ENCODE data around the gene ABCA9. TPM values are rescaled to one million over a fixed set of nuclear protein-coding genes. Genes with fewer than 3 reads are reported as not detected.

ABCA9 gene
- total RNA-seq, 1 donor from 2014 or later, result 0.14 TPM

DNA sequence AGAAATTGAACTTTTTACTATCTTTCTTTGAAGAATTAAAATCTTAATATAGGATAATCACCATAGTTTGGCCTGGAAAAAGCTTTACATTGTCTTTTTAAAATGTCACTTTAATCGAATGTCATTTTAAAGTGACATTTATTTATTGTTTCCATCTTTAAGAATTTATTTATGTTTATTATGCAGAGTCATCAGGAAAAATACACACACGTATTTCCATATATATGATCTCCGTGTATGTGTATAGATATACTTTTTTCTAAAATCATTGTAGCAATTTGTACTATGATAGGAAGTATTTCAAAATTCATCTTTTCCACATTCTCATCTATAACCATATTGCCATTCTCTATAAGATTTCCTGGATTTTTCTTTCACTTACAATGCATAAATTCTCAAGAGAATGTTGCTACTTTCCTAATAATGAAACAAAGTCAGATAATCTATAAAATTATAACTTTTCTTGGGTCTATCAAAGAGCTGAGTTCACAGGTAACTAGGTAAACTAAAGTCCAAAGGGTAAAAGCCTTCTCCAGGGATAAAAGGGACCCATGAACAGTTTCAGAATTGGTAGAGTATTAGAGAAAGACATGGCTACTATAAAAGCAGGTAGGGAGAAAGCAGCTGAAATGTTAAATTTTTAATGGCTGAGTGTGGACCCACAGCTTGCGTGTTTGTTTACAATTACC, 117.5 kb downstream of the ABCA9 start:
- Mint-ChIP-seq H3K9me3 (ENCODE audit: low read depth) (no peaks in the 10 kb centered on the region), H3K27ac (no peak overlapping the region), H3K36me3 (ENCODE audit: insufficient read depth) (no peaks in the 10 kb centered on the region), H3K4me3 (ENCODE audit: low read depth) (no peak overlapping the region), H3K27me3 (no peaks in the 10 kb centered on the region), H3K4me1 (ENCODE audit: low read depth) (peaks cover 14% of the 10 kb centered on the region)
- DNase-seq (ENCODE audit: low spot score, unreplicated experiment), result no peak
- TF ChIP-seq, protein P1, sequence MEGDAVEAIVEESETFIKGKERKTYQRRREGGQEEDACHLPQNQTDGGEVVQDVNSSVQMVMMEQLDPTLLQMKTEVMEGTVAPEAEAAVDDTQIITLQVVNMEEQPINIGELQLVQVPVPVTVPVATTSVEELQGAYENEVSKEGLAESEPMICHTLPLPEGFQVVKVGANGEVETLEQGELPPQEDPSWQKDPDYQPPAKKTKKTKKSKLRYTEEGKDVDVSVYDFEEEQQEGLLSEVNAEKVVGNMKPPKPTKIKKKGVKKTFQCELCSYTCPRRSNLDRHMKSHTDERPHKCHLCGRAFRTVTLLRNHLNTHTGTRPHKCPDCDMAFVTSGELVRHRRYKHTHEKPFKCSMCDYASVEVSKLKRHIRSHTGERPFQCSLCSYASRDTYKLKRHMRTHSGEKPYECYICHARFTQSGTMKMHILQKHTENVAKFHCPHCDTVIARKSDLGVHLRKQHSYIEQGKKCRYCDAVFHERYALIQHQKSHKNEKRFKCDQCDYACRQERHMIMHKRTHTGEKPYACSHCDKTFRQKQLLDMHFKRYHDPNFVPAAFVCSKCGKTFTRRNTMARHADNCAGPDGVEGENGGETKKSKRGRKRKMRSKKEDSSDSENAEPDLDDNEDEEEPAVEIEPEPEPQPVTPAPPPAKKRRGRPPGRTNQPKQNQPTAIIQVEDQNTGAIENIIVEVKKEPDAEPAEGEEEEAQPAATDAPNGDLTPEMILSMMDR (IDR thresholded peaks at IDR 0.05; ENCODE audit: unreplicated experiment), result no peak

DNA sequence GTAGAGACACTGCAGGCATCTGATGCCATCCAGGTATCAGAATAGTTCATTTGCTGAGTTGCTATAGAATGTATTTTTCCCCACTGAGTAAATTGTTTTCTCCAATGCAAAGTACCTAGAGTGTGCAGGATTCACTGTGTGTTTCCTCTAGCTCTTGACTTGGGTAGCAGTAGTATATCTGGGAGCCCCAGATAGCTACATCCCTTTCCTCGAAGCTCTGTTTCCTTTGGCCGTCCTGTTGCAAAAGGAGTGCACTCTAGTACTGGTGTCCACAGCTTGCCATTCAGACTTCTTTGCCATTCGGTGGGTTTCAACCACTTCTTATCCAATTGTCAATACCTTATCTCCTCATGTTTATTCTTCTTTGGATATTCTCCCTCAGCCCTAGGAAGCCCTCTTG, 118.3 kb downstream of the ABCA9 start:
- Mint-ChIP-seq H3K9me3 (ENCODE audit: low read depth) (no peaks in the 10 kb centered on the region), H3K4me1 (ENCODE audit: low read depth) (peaks cover 14% of the 10 kb centered on the region), H3K4me3 (ENCODE audit: low read depth) (no peak overlapping the region), H3K27ac (no peak overlapping the region), H3K36me3 (ENCODE audit: insufficient read depth) (no peaks in the 10 kb centered on the region), H3K27me3 (no peaks in the 10 kb centered on the region)
- TF ChIP-seq, protein P1 (IDR thresholded peaks at IDR 0.05; ENCODE audit: unreplicated experiment), result no peak
- DNase-seq (ENCODE audit: low spot score, unreplicated experiment), result no peak

DNA sequence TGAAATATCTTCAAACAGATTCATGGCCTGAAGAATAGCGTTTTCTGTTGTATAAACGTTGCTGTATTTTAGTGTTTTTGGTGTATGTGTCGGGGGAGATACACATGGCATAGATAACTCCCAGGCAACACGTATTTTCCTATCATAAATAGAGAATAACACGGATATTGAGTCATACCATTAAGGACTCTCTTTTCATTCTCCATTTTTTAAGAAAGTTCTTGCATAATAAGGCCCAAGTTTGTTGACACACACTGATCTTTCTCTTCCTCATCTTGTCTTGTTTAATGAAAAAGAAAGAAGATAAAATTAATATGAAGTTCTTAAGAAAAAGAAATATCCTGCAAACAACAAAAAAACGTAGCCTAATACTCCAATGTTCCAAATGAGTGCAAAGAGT, 119.0 kb downstream of the ABCA9 start:
- TF ChIP-seq, protein P1 (IDR thresholded peaks at IDR 0.05; ENCODE audit: unreplicated experiment), result no peak

DNA sequence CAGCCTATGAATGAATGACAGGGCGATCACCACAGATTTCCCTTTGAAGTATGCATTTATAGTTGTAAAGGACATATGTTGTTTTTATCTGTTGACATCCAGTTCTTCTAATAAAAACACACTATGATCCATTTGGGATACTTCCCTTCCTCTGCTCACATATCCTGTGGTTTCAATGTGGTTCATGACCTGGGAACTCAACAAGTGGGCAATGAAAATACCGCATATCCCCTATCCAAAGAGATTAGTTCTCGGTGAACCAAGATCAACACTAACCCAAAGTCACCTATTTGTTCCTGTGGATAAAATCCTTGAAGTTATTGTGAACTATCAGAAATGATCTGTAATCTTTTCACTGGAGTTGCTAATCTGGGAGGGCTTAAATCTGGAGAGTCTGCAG, 121.5 kb downstream of the ABCA9 start:
- TF ChIP-seq, protein P1 (IDR thresholded peaks at IDR 0.05; ENCODE audit: unreplicated experiment), result no peak
- Mint-ChIP-seq H3K4me1 (ENCODE audit: low read depth) (peaks cover 14% of the 10 kb centered on the region), H3K27ac (no peak overlapping the region)

More for the DNA sequence above, 119.0 kb downstream of the ABCA9 start:
- no peaks in the 10 kb centered on the region for H3K27me3 Mint-ChIP-seq
- no peak for DNase-seq (ENCODE audit: low spot score, unreplicated experiment)
- H3K36me3 Mint-ChIP-seq (ENCODE audit: insufficient read depth), result no peaks in the 10 kb centered on the region
- no peak overlapping the region for H3K27ac Mint-ChIP-seq
- H3K9me3 Mint-ChIP-seq (ENCODE audit: low read depth), result no peaks in the 10 kb centered on the region
- peaks cover 14% of the 10 kb centered on the region for H3K4me1 Mint-ChIP-seq (ENCODE audit: low read depth)
- no peak overlapping the region for H3K4me3 Mint-ChIP-seq (ENCODE audit: low read depth)

DNA sequence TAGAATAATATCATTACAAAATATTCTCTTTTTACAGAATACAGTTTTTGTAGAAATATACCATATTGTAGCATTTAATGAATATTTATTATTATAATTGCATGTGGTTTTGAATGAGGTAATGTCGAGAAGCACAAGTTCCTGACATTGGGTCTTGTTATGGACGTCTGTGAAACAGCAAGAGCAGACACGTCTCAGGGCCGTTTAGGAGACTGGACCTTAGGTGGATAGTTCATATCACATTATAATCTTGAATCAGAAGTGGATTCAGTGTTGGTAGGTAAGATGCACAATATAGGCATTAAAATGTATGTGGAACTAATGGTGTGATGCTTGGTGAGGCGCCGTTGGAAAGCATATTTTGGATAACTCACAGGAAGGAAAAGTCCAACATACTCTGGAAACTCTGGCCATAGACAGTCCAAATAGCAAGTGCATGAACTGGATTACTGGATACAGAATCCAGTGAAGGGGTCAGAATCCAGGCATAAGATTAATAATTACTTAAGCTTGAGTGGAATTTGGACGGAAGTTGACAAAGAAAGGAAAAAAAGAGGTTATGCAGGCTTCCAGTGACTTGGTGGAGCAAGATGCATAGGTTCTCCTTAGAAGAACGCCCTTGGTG, 122.7 kb downstream of the ABCA9 start:
- no peak for DNase-seq (ENCODE audit: low spot score, unreplicated experiment)
- Mint-ChIP-seq H3K27ac (no peak overlapping the region), H3K36me3 (ENCODE audit: insufficient read depth) (no peaks in the 10 kb centered on the region), H3K4me3 (ENCODE audit: low read depth) (no peak overlapping the region), H3K9me3 (ENCODE audit: low read depth) (peaks cover 6% of the 10 kb centered on the region), H3K27me3 (no peaks in the 10 kb centered on the region), H3K4me1 (ENCODE audit: low read depth) (peaks cover 14% of the 10 kb centered on the region)
- TF ChIP-seq, protein P1 (IDR thresholded peaks at IDR 0.05; ENCODE audit: unreplicated experiment), result no peak

More for the DNA sequence above, 121.5 kb downstream of the ABCA9 start:
- DNase-seq (ENCODE audit: low spot score, unreplicated experiment), result no peak
- H3K36me3 Mint-ChIP-seq (ENCODE audit: insufficient read depth), result no peaks in the 10 kb centered on the region
- H3K4me3 Mint-ChIP-seq (ENCODE audit: low read depth), result no peak overlapping the region
- peaks cover 6% of the 10 kb centered on the region for H3K9me3 Mint-ChIP-seq (ENCODE audit: low read depth)
- H3K27me3 Mint-ChIP-seq, result no peaks in the 10 kb centered on the region
